HG03442 (cell line): ENCODE results near the gene WDR93.
"Not testable (repeated sequence)": the region's sequence is repeated elsewhere in the genome, so short reads cannot be mapped to it uniquely, and the experiment has no call there.

Experiments used
- ATAC-seq: cut with Tn5 transposase; IDR thresholded peaks from one replicate; pipeline ENCODE4 v1.9.1; 2021; ENCODE audit warnings: mild to moderate bottlenecking, moderate library complexity; ENCODE audit not compliant: unreplicated experiment

Gene WDR93

DNA sequence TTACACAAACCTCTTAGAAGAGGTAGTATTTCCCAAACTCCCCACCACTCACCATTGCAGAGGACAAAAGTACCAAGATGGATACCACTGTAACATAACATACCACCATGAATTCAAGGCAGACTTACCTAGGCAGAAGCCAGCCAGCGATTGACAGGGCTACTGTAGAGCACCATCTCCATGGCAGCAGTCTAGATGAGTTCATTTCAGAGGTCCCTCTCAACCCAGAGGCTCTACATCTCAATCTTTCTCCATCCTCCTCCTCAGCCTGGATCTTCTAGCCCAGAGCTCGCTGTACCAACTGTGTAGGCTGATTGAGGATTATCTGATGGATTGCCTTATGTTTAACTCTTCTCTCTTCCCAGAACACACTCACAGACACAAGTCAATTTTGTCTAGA lies 9.5 kb upstream of the WDR93 start:
- no peak for ATAC-seq

DNA sequence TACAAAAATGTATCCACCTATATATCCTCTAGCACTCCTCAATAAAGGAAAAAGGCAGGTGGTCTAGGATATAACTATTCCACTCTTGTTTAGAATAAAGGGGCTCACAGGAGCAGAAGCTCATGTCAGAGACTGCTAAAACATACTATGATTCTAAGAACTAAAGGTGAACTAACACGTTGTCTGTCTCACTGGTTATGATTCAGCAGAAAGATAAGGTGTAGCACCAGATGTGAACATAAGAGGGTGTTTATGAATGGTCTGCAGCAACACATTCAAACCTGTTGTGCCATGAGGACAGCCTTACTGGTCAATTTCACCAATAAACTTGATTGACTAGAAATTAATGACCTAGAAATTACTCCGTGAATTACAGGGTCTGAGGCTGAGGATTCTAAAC lies 4.6 kb upstream of the WDR93 start:
- no peak for ATAC-seq

DNA sequence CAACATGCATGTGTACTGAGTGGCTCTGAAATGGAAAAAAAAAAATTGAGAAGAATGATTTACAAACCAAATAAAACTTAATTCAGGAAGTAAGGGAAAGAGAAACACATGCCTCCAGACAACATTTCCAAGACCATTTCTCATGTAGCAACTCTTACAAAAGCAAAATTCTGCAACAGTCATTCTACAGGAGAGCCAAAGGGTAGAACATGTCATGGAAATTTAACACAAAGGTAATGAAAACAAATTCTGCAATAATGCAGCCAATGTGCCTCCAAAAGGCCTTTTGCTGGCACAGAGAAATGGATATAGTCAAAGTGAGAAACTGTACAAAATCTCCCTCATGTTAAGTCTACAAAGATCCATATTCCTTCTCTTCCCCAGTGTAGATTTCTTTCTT lies 4.1 kb upstream of the WDR93 start:
- no peak for ATAC-seq

GRCh38 chr15:89689930-89690275 lies 708 bp upstream of the WDR93 start:
- not testable (repeated sequence) for ATAC-seq

DNA sequence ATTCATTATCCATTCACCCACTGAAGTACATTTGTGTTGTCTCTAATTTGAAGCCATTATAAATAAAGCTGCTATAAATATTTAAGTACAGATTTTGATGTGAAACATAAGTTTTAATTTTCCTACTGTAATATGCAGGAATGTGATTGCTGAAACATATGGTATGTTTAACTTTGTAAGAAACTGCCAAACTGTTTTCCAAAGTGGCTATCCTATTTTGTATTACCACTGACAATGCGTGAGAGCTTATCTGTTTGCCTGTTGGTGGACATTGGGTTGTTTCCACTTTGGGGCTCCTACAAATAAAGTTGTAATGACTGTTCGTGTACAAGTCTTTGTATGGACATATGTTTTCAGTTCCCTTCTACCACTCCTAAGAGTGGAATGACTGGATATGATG lies 2.5 kb downstream of the WDR93 start:
- ATAC-seq = no peak

GRCh38 chr15:89693696-89694095 lies 3.1 kb downstream of the WDR93 start:
- ATAC-seq = no peak

DNA sequence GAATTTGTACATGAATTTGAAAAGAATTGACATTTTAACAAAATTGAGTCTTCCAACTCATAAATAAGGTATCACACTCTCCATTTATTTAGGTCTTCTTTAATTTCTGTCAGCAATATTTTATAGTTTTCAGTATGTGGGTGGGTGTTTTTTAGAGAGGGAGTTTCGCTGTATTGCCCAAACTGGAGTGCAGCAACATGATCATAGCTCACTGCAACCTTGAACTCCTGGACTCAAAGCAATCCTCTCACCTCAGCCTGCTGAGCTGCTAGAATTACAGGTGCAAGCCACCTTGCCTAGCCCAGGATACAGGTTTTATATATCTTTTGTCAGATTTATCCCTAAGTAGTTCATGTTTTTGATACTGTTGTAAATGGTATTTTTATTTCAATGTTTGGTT lies 4.6 kb downstream of the WDR93 start:
- ATAC-seq = no peak

DNA sequence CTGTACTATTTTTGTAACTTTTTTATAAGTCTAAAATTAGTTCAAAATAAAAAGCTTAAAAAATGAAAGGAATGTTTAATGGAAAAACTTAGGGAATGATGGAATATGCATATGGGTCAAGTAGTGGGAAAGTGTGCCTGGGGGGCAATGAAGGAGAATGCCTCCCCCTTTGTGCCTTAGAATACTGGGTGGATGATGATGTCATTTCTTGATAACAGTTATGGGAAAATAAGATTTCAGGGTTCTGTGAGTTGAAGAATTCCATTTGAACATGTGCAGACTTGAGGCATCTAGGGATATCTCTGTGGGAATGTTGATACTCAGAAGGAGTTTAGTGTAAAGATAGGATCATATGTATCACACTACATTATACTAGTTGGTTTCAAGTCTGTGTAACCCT lies 13.8 kb downstream of the WDR93 start:
- no peak for ATAC-seq

DNA sequence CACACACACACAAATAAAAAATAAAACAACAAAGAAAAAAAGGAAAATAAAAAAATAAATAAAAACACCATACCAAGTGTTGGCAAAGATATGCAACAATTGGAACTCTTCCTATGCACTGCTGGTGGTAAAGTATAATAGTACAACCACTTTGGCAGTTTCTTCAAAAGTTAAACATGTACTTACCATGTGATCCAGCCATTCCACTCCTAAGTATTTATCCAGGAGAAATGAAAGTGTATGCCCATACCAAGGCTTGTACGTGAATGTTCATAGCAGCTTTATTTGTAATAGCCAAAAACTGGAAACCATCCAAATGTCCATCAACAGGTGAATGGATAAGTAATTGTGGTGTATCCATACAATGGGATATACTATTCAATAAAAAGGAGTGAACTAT lies 17.0 kb downstream of the WDR93 start:
- ATAC-seq = no peak

GRCh38 chr15:89714775-89715174 lies 24.2 kb downstream of the WDR93 start:
- no peak for ATAC-seq

- ATAC-seq = no peak
Observed at GRCh38 chr15:89723031-89723430, 32.4 kb downstream of the WDR93 start.

DNA sequence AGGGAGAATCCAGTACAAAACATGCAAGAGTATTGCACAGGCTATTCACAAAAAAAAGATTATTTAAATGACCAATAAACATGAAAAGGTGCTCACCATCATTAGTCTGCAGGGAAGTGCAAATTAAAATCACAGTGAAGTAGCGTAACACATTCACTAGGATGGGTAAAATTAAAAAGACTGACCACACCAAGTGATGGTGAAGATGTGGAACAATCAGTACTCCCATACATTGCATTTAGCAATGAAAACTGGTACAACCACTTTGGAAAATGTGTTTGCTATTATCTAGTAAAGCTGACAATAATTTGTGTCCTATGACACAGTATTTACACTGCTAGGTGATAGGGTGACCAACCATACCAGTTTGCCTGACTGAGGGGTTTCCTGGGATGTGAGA lies 34.0 kb downstream of the WDR93 start:
- ATAC-seq = no peak

GRCh38 chr15:89725064-89725463 lies 34.5 kb downstream of the WDR93 start:
- no peak for ATAC-seq

GRCh38 chr15:89728254-89728653 lies 37.6 kb downstream of the WDR93 start:
- no peak for ATAC-seq

GRCh38 chr15:89731275-89731674 lies 40.7 kb downstream of the WDR93 start:
- ATAC-seq = no peak

- no peak for ATAC-seq
Observed at GRCh38 chr15:89732451-89733172, 42.0 kb downstream of the WDR93 start.

DNA sequence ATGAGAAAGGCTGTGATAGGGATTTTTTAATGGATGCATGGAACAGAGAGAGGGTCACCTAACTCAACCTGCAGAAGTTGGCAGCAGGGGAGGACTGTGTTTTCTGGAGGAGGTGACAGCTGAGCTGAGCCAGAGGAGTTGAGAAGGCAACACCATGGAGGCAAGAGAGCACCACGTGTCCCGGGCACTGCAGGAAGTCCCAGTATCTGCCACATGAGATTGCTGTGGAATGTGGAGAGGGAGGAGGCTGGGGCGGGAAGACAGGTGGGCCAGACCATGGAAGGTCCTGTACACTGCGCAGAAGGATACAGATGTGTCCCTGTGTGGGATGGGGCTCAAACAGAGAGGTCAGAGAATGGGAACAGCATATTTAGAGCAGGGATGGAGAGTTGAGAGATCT lies 45.2 kb downstream of the WDR93 start:
- ATAC-seq = no peak

DNA sequence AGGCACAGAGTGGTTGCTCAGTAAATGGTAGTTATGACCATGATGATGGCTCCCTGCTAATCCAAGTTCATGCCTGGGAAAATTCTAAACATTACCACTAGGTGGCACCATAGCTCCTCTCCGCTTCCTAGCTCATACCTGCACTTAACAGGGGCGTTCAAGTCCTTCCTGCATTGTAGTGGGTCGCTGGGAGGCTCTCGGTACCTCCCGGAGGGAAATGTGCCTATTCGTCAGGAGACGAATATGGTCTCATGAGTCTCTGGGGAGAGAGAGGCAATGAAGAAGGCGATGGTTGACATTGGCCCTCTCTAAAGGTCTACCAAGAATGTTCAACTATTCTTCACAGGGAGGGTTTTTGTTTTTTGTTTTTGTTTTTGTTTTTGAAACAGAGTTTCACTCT lies 49.5 kb downstream of the WDR93 start:
- ATAC-seq = peak; percentile 69

GRCh38 chr15:89743011-89743410 lies 52.4 kb downstream of the WDR93 start:
- no peak for ATAC-seq

- no peak for ATAC-seq
Observed at GRCh38 chr15:89743594-89743993, 53.0 kb downstream of the WDR93 start.

- no peak for ATAC-seq
Observed at GRCh38 chr15:89745131-89745530, 54.5 kb downstream of the WDR93 start.

DNA sequence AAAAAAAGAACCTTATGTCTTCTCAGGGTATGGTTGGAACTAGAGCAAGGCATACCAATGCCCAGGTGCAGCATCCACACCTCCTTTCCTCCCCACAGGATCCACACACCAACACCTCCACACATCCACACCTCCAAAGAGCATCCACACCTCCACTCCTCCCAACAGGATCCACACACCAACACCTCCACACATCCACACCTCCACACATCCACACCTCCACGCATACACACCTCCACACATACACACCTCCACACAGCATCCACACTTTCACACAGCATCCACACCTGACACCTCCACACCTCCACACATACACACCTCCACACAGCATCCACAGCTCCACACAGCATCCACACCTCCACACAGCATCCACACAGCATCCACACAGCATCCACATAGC lies 55.2 kb downstream of the WDR93 start:
- ATAC-seq = no peak

DNA sequence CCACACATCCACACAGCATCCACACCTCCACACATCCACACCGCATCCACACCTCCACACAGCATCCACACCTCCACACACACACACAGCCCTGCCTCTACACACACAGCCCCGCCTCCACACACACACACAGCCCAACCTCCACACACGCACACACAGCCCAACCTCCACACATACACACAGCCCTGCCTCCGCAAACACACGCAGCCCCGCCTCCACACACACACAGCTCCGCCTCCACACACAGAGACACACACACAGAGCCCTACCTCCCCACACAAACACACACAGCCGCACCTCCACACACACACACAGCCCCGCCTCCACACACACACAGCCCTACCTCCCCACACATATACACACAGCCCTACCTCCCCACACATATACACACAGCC lies 55.8 kb downstream of the WDR93 start:
- no peak for ATAC-seq
